ENCODE measurements around the gene LZTS2.
"Not testable (repeated sequence)": the region's sequence is repeated elsewhere in the genome, so short reads cannot be mapped to it uniquely, and the experiment has no call there.

The LZTS2 gene

GRCh38 chr10:100970076-100970913 is 29.3 kb upstream of the LZTS2 start:
- Mint-ChIP-seq H3K27me3 (ENCODE audit: low read depth) (no peaks in the 10 kb centered on the region), H3K36me3 (ENCODE audit: low read depth) (peaks cover 8% of the 10 kb centered on the region), H3K9me3 (no peaks in the 10 kb centered on the region), H3K4me3 (peak overlapping the region; percentile 84 to 88 (median 86)), H3K4me1 (peaks cover 25% of the 10 kb centered on the region), H3K27ac (peak overlapping the region; percentile 20 to 90 (median 48))
- TF ChIP-seq CTCF (IDR thresholded peaks at IDR 0.05; ENCODE audit: unreplicated experiment in 3 of 3), result no peak

GRCh38 chr10:100970914-100971811 is 28.4 kb upstream of the LZTS2 start:
- Mint-ChIP-seq H3K27me3 (ENCODE audit: low read depth) (no peaks in the 10 kb centered on the region), H3K27ac (peak overlapping the region; percentile 20 to 90 (median 54)), H3K4me1 (peaks cover 25% of the 10 kb centered on the region), H3K9me3 (no peaks in the 10 kb centered on the region), H3K36me3 (ENCODE audit: low read depth) (peaks cover 8% of the 10 kb centered on the region), H3K4me3 (peak overlapping the region; percentile 84 to 88 (median 86))
- TF ChIP-seq CTCF (IDR thresholded peaks at IDR 0.05; ENCODE audit: unreplicated experiment in 3 of 3), result no peak

GRCh38 chr10:100972115-100972903 is 27.3 kb upstream of the LZTS2 start:
- Mint-ChIP-seq H3K36me3 (ENCODE audit: low read depth) (peaks cover 14% of the 10 kb centered on the region), H3K9me3 (no peaks in the 10 kb centered on the region), H3K4me1 (peaks cover 25% of the 10 kb centered on the region), H3K27ac (peak overlapping the region in 1 of 3 experiments; percentile 90), H3K27me3 (ENCODE audit: low read depth) (no peaks in the 10 kb centered on the region), H3K4me3 (peak overlapping the region; percentile 41 to 53 (median 44))
- no peak for TF ChIP-seq CTCF (IDR thresholded peaks at IDR 0.05; ENCODE audit: unreplicated experiment in 3 of 3)

GRCh38 chr10:100972904-100973535 is 26.6 kb upstream of the LZTS2 start:
- H3K36me3 Mint-ChIP-seq (ENCODE audit: low read depth), result peaks cover 14% of the 10 kb centered on the region
- H3K9me3 Mint-ChIP-seq, result no peaks in the 10 kb centered on the region
- H3K27ac Mint-ChIP-seq, result peak overlapping the region in 1 of 3 experiments; percentile 90
- no peaks in the 10 kb centered on the region for H3K27me3 Mint-ChIP-seq (ENCODE audit: low read depth)
- H3K4me1 Mint-ChIP-seq, result peaks cover 25% of the 10 kb centered on the region
- H3K4me3 Mint-ChIP-seq, result peak overlapping the region in 1 of 3 experiments; percentile 42
- TF ChIP-seq CTCF (IDR thresholded peaks at IDR 0.05; ENCODE audit: unreplicated experiment in 3 of 3), result no peak

- H3K4me1 Mint-ChIP-seq, result peaks cover 15% of the 10 kb centered on the region
- H3K27me3 Mint-ChIP-seq (ENCODE audit: low read depth); H3K4me3 Mint-ChIP-seq; H3K9me3 Mint-ChIP-seq; H3K27ac Mint-ChIP-seq: not testable (repeated sequence)
- H3K36me3 Mint-ChIP-seq (ENCODE audit: low read depth), result peaks cover 20% of the 10 kb centered on the region
These were observed 24.2 kb upstream of the LZTS2 start for GRCh38 chr10:100975397-100975796.

All from nephron (organoid).